Fibroblast of villous mesenchyme (primary cell): Measurements from ENCODE around the gene VGLL4. TPM values are rescaled to one million over a fixed set of nuclear protein-coding genes. Genes with fewer than 3 reads are reported as not detected.
A peak's percentile ranks its signal among the peaks of the same experiment; 100 is the strongest.

Experiments
- DNase-seq: peaks from one replicate; pipeline ENCODE4 v3.0.0-alpha.2; 2010; ENCODE audit warnings: low read depth
- H3K4me3 ChIP-seq: 2 replicates; pipeline ENCODE4 v1.5.1; 2011; ENCODE audit warnings: low read depth, mild to moderate bottlenecking, low read length
- total RNA-seq: library from RNA; depleted of rRNA; stranded (reverse); fragments of >200 nt; gene quantifications from 2 replicates; pipeline ENCODE4 v1.2.3, GENCODE V29; 2012
- TF ChIP-seq, protein P1 (sequence below): IDR thresholded peaks from 2 replicates; pipeline ENCODE4 v1.5.1; 2012; ENCODE audit warnings: low read depth, mild to moderate bottlenecking, low read length; ENCODE audit not compliant: insufficient read depth

The VGLL4 gene
- total RNA-seq, 1 donor, result 65.6 TPM

DNA sequence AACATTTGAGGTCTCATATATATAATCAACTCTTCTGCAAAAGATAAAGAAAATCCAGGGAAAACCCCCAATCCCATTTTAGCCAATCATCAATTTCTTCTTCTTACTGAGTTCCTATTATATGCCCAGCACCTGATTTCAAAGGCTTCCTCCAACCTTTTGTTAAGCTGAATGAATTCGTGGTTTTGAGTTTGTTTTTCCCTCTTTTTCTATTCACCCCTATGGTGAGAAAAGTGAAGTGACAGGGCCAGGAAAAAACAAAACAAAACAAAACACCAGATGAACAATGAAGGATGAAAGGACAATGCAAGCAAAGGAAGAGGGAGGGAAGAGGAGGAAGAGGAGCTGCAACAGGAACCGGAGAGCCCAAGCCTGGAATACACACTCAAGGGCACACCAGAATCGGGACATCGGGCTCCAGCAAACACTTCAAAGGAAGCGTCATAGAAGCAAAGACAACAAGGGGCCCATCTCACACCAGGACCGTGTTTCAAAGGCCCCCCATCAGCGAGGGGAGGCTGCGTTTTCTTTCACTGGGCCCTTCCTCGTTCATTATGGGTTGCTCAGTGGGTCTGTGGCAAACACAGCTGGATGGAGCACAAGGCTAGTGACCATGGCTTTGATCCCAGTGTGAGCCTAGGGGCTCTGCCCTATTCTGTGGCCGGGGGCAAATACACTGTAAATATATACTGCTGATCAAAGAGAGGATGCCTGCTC is 50.2 kb downstream of the VGLL4 start:
- no peak for DNase-seq
- TF ChIP-seq, protein P1, sequence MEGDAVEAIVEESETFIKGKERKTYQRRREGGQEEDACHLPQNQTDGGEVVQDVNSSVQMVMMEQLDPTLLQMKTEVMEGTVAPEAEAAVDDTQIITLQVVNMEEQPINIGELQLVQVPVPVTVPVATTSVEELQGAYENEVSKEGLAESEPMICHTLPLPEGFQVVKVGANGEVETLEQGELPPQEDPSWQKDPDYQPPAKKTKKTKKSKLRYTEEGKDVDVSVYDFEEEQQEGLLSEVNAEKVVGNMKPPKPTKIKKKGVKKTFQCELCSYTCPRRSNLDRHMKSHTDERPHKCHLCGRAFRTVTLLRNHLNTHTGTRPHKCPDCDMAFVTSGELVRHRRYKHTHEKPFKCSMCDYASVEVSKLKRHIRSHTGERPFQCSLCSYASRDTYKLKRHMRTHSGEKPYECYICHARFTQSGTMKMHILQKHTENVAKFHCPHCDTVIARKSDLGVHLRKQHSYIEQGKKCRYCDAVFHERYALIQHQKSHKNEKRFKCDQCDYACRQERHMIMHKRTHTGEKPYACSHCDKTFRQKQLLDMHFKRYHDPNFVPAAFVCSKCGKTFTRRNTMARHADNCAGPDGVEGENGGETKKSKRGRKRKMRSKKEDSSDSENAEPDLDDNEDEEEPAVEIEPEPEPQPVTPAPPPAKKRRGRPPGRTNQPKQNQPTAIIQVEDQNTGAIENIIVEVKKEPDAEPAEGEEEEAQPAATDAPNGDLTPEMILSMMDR, result no peak
- H3K4me3 ChIP-seq, result no peak overlapping the region

- TF ChIP-seq, protein P1, result no peak
- peak; percentile 48 for DNase-seq
- H3K4me3 ChIP-seq, result no peak overlapping the region
Measured at GRCh38 chr3:11592445-11593298, 51.0 kb downstream of the VGLL4 start.

DNA sequence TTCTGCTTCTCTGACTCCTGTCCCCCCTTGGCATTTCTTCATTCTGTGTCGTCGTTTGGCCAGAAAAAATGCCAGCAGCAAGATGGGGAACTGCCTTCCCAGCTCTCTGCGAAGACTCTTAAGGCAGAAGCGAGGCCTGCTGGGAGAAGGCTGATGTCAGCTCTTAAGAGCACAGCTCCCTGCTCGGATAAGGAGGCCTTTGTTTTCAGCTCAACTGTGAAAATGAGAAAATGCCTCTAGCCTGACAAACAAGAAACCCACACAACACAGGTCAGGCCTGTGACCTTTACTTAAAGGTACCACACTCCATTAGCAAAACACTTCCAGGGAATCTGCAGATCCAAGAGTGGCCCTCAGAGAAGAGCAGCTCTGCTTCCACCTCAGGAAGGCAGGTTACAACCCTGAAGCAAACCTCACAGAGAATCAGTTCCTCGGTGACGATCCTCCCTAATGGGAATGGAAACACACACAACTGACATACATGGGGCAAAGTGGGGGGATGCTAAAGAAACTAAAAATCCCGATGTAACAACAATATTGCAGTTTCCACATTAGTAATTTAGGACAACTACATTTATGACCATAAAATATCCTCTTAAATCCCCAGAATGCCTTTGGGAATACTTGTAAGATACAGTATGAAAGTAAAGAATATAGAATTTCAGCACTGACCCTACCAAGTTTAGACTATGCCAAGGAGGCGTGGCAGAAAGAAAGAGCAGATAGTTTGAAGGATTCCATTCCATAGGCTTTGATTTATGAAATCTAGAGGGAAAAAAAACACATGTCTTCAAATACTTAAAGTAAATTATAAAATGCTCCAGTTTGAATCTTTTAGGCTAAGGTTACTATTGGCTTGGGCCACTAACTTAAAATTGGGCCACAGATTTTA is 52.1 kb downstream of the VGLL4 start:
- DNase-seq, result peak; percentile 67
- TF ChIP-seq, protein P1, result no peak
- H3K4me3 ChIP-seq, result no peak overlapping the region

GRCh38 chr3:11591002-11591355 is 52.7 kb downstream of the VGLL4 start:
- H3K4me3 ChIP-seq, result no peak overlapping the region
- TF ChIP-seq, protein P1, result no peak
- peak; percentile 57 for DNase-seq

GRCh38 chr3:11589706-11590105 is 54.0 kb downstream of the VGLL4 start:
- no peak overlapping the region for H3K4me3 ChIP-seq
- TF ChIP-seq, protein P1, result no peak
- DNase-seq, result no peak

GRCh38 chr3:11588755-11589154 is 55.0 kb downstream of the VGLL4 start:
- no peak overlapping the region for H3K4me3 ChIP-seq
- DNase-seq, result no peak
- TF ChIP-seq, protein P1, result no peak
